ENCODE data around the gene CEP170.

The CEP170 gene

GRCh38 chr1:243267914-243268653 is 13.0 kb upstream of the CEP170 start:
- DNase-seq, result no peak

- DNase-seq, result no peak
These were observed 12.4 kb upstream of the CEP170 start for GRCh38 chr1:243267471-243267880.

GRCh38 chr1:243266231-243266630 is 11.2 kb upstream of the CEP170 start:
- no peak for DNase-seq

- DNase-seq, result no peak
These were observed 9.6 kb upstream of the CEP170 start for GRCh38 chr1:243264717-243265116.

- DNase-seq, result no peak
These were observed 6.3 kb upstream of the CEP170 start for GRCh38 chr1:243261390-243261789.

GRCh38 chr1:243260221-243260880 is 5.3 kb upstream of the CEP170 start:
- DNase-seq, result no peak

- DNase-seq, result no peak
These were observed 3.6 kb upstream of the CEP170 start for GRCh38 chr1:243258731-243259130.

- no peak for DNase-seq
These were observed 2.1 kb upstream of the CEP170 start for GRCh38 chr1:243257189-243257588.

- peak; percentile 61 for DNase-seq
These were observed 1.5 kb upstream of the CEP170 start for GRCh38 chr1:243256590-243256989.

- peak; percentile 100 for DNase-seq
These were observed 871 bp upstream of the CEP170 start, which contains the start of gene SDCCAG8 for GRCh38 chr1:243255791-243256512. Gene SDCCAG8, plus strand, starts transcription at chr1:243256041. Its CDS starts 133 bp downstream, at chr1:243256174.

- peak; percentile 90 for DNase-seq
These were observed 701 bp downstream of the CEP170 start for GRCh38 chr1:243254233-243254926.

- DNase-seq, result peak; percentile 77
These were observed 1.2 kb downstream of the CEP170 start for GRCh38 chr1:243253926-243254232.

- DNase-seq, result peak; percentile 60
These were observed 1.7 kb downstream of the CEP170 start for GRCh38 chr1:243253211-243253925.

- DNase-seq, result no peak
These were observed 3.5 kb downstream of the CEP170 start for GRCh38 chr1:243251539-243251938.

- DNase-seq, result no peak
These were observed 5.0 kb downstream of the CEP170 start for GRCh38 chr1:243250102-243250501.

GRCh38 chr1:243249214-243249613 is 5.9 kb downstream of the CEP170 start:
- no peak for DNase-seq

GRCh38 chr1:243247901-243248300 is 7.2 kb downstream of the CEP170 start:
- DNase-seq, result no peak

- DNase-seq, result no peak
These were observed 8.2 kb downstream of the CEP170 start for GRCh38 chr1:243246916-243247315.

GRCh38 chr1:243244432-243244841 is 10.6 kb downstream of the CEP170 start:
- no peak for DNase-seq

GRCh38 chr1:243236604-243237252 is 18.4 kb downstream of the CEP170 start:
- DNase-seq, result no peak

- no peak for DNase-seq
These were observed 20.0 kb downstream of the CEP170 start for GRCh38 chr1:243234978-243235647.

All from NCI-H69 (cell line).